HEK293 (cell line): ENCODE data around the gene TBXA2R.
A peak's percentile ranks its signal among the peaks of the same experiment; 100 is the strongest.

ENCODE experiments used
- BCL6B ChIP-seq: fragments of 450-650 bp; formaldehyde crosslinking; IDR thresholded peaks from 2 replicates; pipeline ENCODE4 v1.5.1; 2017; ENCODE audit warnings: missing biosample characterization, missing genetic modification characterization
- GLIS2 ChIP-seq: fragments of 450-650 bp; formaldehyde crosslinking; IDR thresholded peaks from 2 replicates; pipeline ENCODE4 v1.5.1; 2016; ENCODE audit warnings: missing biosample characterization, missing genetic modification characterization
- KLF17 ChIP-seq: fragments of 450-650 bp; formaldehyde crosslinking; IDR thresholded peaks from 2 replicates; pipeline ENCODE4 v1.5.1; 2016; ENCODE audit warnings: missing biosample characterization, missing genetic modification characterization
- KLF7 ChIP-seq: fragments of 450-650 bp; formaldehyde crosslinking; IDR thresholded peaks from 2 replicates; pipeline ENCODE4 v1.5.1; 2016; ENCODE audit warnings: missing biosample characterization, missing genetic modification characterization, borderline replicate concordance
- OSR2 ChIP-seq: fragments of 450-650 bp; formaldehyde crosslinking; IDR thresholded peaks from 2 replicates; pipeline ENCODE4 v1.5.1; 2016; ENCODE audit warnings: missing biosample characterization, missing genetic modification characterization
- PATZ1 ChIP-seq: fragments of 450-650 bp; formaldehyde crosslinking; IDR thresholded peaks from 2 replicates; pipeline ENCODE4 v1.5.1; 2016; ENCODE audit warnings: missing biosample characterization, missing genetic modification characterization
- PBX3 ChIP-seq: sonication (generic); formaldehyde crosslinking; IDR thresholded peaks from 2 replicates; pipeline ENCODE4 v1.8.1; 2022; ENCODE audit warnings: mild to moderate bottlenecking, moderate library complexity, missing genetic modification reagents
- YY1 ChIP-seq: fragments of 450-650 bp; formaldehyde crosslinking; IDR thresholded peaks from 2 replicates; pipeline ENCODE4 v1.5.1; 2018; ENCODE audit warnings: missing biosample characterization, missing genetic modification characterization
- ZBTB17 ChIP-seq: fragments of 450-650 bp; formaldehyde crosslinking; IDR thresholded peaks from 2 replicates; pipeline ENCODE4 v1.5.1; 2016; ENCODE audit warnings: missing biosample characterization, missing genetic modification characterization
- ZBTB48 ChIP-seq: fragments of 450-650 bp; formaldehyde crosslinking; IDR thresholded peaks from 2 replicates; pipeline ENCODE4 v1.5.1; 2016; ENCODE audit warnings: missing biosample characterization, missing genetic modification characterization
- ZBTB49 ChIP-seq: fragments of 450-650 bp; formaldehyde crosslinking; IDR thresholded peaks from 2 replicates; pipeline ENCODE4 v1.5.1; 2016; ENCODE audit warnings: missing biosample characterization, missing genetic modification characterization, low read depth
- ZBTB7A ChIP-seq: fragments of 450-650 bp; formaldehyde crosslinking; IDR thresholded peaks from 2 replicates; pipeline ENCODE4 v1.5.1; 2016; ENCODE audit warnings: low read depth, missing biosample characterization, missing genetic modification characterization
- ZFP37 ChIP-seq: fragments of 450-650 bp; formaldehyde crosslinking; IDR thresholded peaks from 2 replicates; pipeline ENCODE4 v1.5.1; 2016; ENCODE audit warnings: missing biosample characterization, missing genetic modification characterization
- ZNF10 ChIP-seq: fragments of 450-650 bp; formaldehyde crosslinking; IDR thresholded peaks from 2 replicates; pipeline ENCODE4 v1.5.1; 2017; ENCODE audit warnings: missing biosample characterization, missing genetic modification characterization
- ZNF138 ChIP-seq: fragments of 450-650 bp; formaldehyde crosslinking; IDR thresholded peaks from 2 replicates; pipeline ENCODE4 v1.5.1; 2016; ENCODE audit warnings: missing biosample characterization, missing genetic modification characterization, borderline replicate concordance
- ZNF335 ChIP-seq: fragments of 450-650 bp; formaldehyde crosslinking; conservative IDR thresholded peaks from 2 replicates; pipeline ENCODE4 v1.5.1; 2016; ENCODE audit warnings: missing biosample characterization, missing genetic modification characterization
- ZNF350 ChIP-seq: fragments of 450-650 bp; formaldehyde crosslinking; IDR thresholded peaks from 2 replicates; pipeline ENCODE4 v1.5.0; 2017; ENCODE audit warnings: missing biosample characterization, mild to moderate bottlenecking, missing genetic modification characterization
- ZNF529 ChIP-seq: fragments of 450-650 bp; formaldehyde crosslinking; IDR thresholded peaks from 2 replicates; pipeline ENCODE4 v1.5.1; 2017; ENCODE audit warnings: missing genetic modification characterization, missing biosample characterization; ENCODE audit not compliant: insufficient replicate concordance
- ZNF549 ChIP-seq: fragments of 450-650 bp; IDR thresholded peaks from 2 replicates; pipeline ENCODE4 v1.5.1; 2018; ENCODE audit warnings: missing biosample characterization, missing genetic modification characterization, mild to moderate bottlenecking, inconsistent platforms, moderate library complexity
- ZNF560 ChIP-seq: fragments of 450-650 bp; formaldehyde crosslinking; IDR thresholded peaks from 2 replicates; pipeline ENCODE4 v1.5.1; 2017; ENCODE audit warnings: missing biosample characterization, missing genetic modification characterization, borderline replicate concordance
- ZNF561 ChIP-seq: fragments of 450-650 bp; IDR thresholded peaks from 2 replicates; pipeline ENCODE4 v1.5.1; 2018; ENCODE audit warnings: missing biosample characterization, missing genetic modification characterization, borderline replicate concordance
- ZNF596 ChIP-seq: fragments of 450-650 bp; IDR thresholded peaks from 2 replicates; pipeline ENCODE4 v1.5.0; 2018; ENCODE audit warnings: missing biosample characterization, mild to moderate bottlenecking, missing genetic modification characterization, moderate library complexity
- ZNF692 ChIP-seq: fragments of 450-650 bp; formaldehyde crosslinking; IDR thresholded peaks from 2 replicates; pipeline ENCODE4 v1.5.1; 2016; ENCODE audit warnings: missing biosample characterization, missing genetic modification characterization
- ZNF76 ChIP-seq: fragments of 450-650 bp; formaldehyde crosslinking; IDR thresholded peaks from 2 replicates; pipeline ENCODE4; 2016; ENCODE audit warnings: low read depth, missing biosample characterization, missing genetic modification characterization, borderline replicate concordance
- ZNF837 ChIP-seq: fragments of 450-650 bp; formaldehyde crosslinking; IDR thresholded peaks from 2 replicates; pipeline ENCODE4 v1.5.1; 2016; ENCODE audit warnings: missing biosample characterization, missing genetic modification characterization
- ZNF843 ChIP-seq: fragments of 450-650 bp; formaldehyde crosslinking; IDR thresholded peaks from 2 replicates; pipeline ENCODE4 v1.5.1; 2016; ENCODE audit warnings: missing biosample characterization, missing genetic modification characterization
- ZSCAN16 ChIP-seq: fragments of 450-650 bp; formaldehyde crosslinking; IDR thresholded peaks from 2 replicates; pipeline ENCODE4 v1.5.1; 2016; ENCODE audit warnings: missing biosample characterization, missing genetic modification characterization
- ZSCAN18 ChIP-seq: fragments of 450-650 bp; formaldehyde crosslinking; IDR thresholded peaks from 2 replicates; pipeline ENCODE4 v1.5.1; 2016; ENCODE audit warnings: missing biosample characterization, missing genetic modification characterization

Gene TBXA2R

GRCh38 chr19:3626473-3627350, 20.0 kb upstream of the TBXA2R start, which contains the start of gene CACTIN (continued):
- TF ChIP-seq ZBTB49 (no peak), YY1 (tag by site-specific recombination) (peak; percentile 60; the same call in 1 of the 2 replicates), ZNF692 (tag by site-specific recombination) (peak; percentile 78), ZNF560 (tag by site-specific recombination) (no peak), ZSCAN18 (peak; percentile 75; the same call in 1 of the 2 replicates), PATZ1 (peak; percentile 86), ZBTB7A (tag by site-specific recombination) (0 out of 2 replicates have a peak, but pooled peaks have one; percentile 61), ZFP37 (peak; percentile 76; the same call in 1 of the 2 replicates), OSR2 (tag by site-specific recombination) (peak; percentile 17; the same call in 1 of the 2 replicates), ZBTB17 (tag by site-specific recombination) (peak; percentile 74), GLIS2 (tag by site-specific recombination) (peak; percentile 93), ZNF10 (tag by site-specific recombination) (peak; percentile 25; the same call in 1 of the 2 replicates), ZBTB48 (tag by site-specific recombination) (no peak), ZNF843 (peak; percentile 51), ZNF837 (tag by site-specific recombination) (no peak), ZNF76 (tag by site-specific recombination) (peak; percentile 63; the same call in 1 of the 2 replicates), BCL6B (tag by site-specific recombination) (peak; percentile 44; the same call in 1 of the 2 replicates), ZNF529 (tag by site-specific recombination) (no peak), ZNF561 (tag by site-specific recombination) (peak; percentile 78), ZSCAN16 (tag by site-specific recombination) (no peak), ZNF350 (tag by site-specific recombination) (no peak), PBX3 (CRISPR knock-in tag) (peak; percentile 82; the same call in 1 of the 2 replicates), ZNF549 (tag by site-specific recombination) (no peak), KLF7 (tag by site-specific recombination) (peak; percentile 81), KLF17 (tag by site-specific recombination) (peak; percentile 83), ZNF335 (tag by site-specific recombination) (peak; percentile 100), ZNF138 (tag by site-specific recombination) (no peak), ZNF596 (tag by site-specific recombination) (no peak)
